Smooth muscle cell (in vitro differentiated cells): ENCODE data around the gene CRKL. TPM values are rescaled to one million over a fixed set of nuclear protein-coding genes. Genes with fewer than 3 reads are reported as not detected.

Experiments used
- DNase-seq: peaks from one replicate; lab custom pipeline; 2025; ENCODE audit not compliant: unreplicated experiment; lab: John Stamatoyannopoulos, UW
- H2AFZ ChIP-seq: fragments of 200-600 bp; sonication (generic); 2 replicates; pipeline ENCODE4 v1.6.0; 2016; ENCODE audit warnings: antibody characterized with exemption, low read depth, mild to moderate bottlenecking
- H3F3A ChIP-seq: fragments of 200-600 bp; sonication (generic); 2 replicates; pipeline ENCODE4 v1.6.0; 2017; ENCODE audit warnings: antibody characterized with exemption, low read depth
- H3K27ac ChIP-seq: fragments of 200-600 bp; sonication (generic); 2 replicates; pipeline ENCODE4 v1.5.1; 2016; ENCODE audit warnings: low read depth, mild to moderate bottlenecking
- H3K27me3 ChIP-seq: fragments of 200-600 bp; sonication (generic); 2 replicates; pipeline ENCODE4 v1.6.1; 2016; ENCODE audit warnings: low read depth, mild to moderate bottlenecking
- H3K36me3 ChIP-seq: fragments of 200-600 bp; sonication (generic); 2 replicates; pipeline ENCODE4 v1.5.1; 2016; ENCODE audit warnings: low read depth
- H3K4me1 ChIP-seq: fragments of 200-600 bp; sonication (generic); 2 replicates; pipeline ENCODE4 v1.5.1; 2016; ENCODE audit warnings: low read depth
- H3K4me2 ChIP-seq: fragments of 200-600 bp; sonication (generic); 2 replicates; pipeline ENCODE4 v1.6.0; 2016; ENCODE audit warnings: mild to moderate bottlenecking
- H3K4me3 ChIP-seq: fragments of 200-600 bp; sonication (generic); 2 replicates; pipeline ENCODE4 v1.5.1; 2016; ENCODE audit warnings: mild to moderate bottlenecking
- H3K79me2 ChIP-seq: fragments of 200-600 bp; sonication (generic); 2 replicates; pipeline ENCODE4 v1.6.0; 2016; ENCODE audit warnings: low read depth, mild to moderate bottlenecking
- H3K9ac ChIP-seq: fragments of 200-600 bp; sonication (generic); 2 replicates; pipeline ENCODE4 v1.6.0; 2016; ENCODE audit warnings: low read depth
- H3K9me3 ChIP-seq: fragments of 200-600 bp; sonication (generic); replicated peaks from 2 replicates; pipeline ENCODE4 v1.5.1; 2016; ENCODE audit warnings: low read depth
- H4K20me1 ChIP-seq: fragments of 200-600 bp; sonication (generic); 2 replicates; pipeline ENCODE4 v1.6.0; 2016; ENCODE audit warnings: low read depth
- WGBS: methylation state at CpG from one replicate; pipeline ENCODE4 v1.1.7; 2016; ENCODE audit warnings: low lambda C conversion rate; 5-methylcytosine and 5-hydroxymethylcytosine counted together
- polyA plus RNA-seq: library from polyadenylated mRNA; unstranded; fragments of >200 nt; fragmentation: Nextera tagmentation; extraction: Ambion mirVana; gene quantifications from 2 replicates; pipeline ENCODE4 v1.2.1, GENCODE V29; 2016
- total RNA-seq: library from RNA; depleted of rRNA; stranded (reverse); fragments of >200 nt; gene quantifications from 2 replicates; pipeline ENCODE4 v1.2.3, GENCODE V29; 2014
- TF ChIP-seq, protein P1 (sequence below): fragments of 200-600 bp; sonication (generic); IDR thresholded peaks from 2 replicates; pipeline ENCODE4 v1.5.1; 2017; ENCODE audit warnings: borderline replicate concordance, mild to moderate bottlenecking, antibody characterized with exemption; ENCODE audit not compliant: insufficient read depth, poor library complexity, severe bottlenecking

Gene CRKL
- total and polyA plus RNA-seq, 2 experiments from 2014 or later = 26.6 to 40.9 TPM

- 79% methylated on average over 8 of the region's 8 CpGs for WGBS
- peak overlapping the region; percentile 73 for H3K27ac ChIP-seq
Measured at GRCh38 chr22:20885017-20885556, 32.1 kb upstream of the CRKL start.

GRCh38 chr22:20885557-20886323 lies 31.5 kb upstream of the CRKL start:
- H3K79me2 ChIP-seq = no peaks in the 10 kb centered on the region
- H3K4me2 ChIP-seq = peak overlapping the region; percentile 68
- WGBS = 9% methylated on average over 10 of the region's 10 CpGs
- H2AFZ ChIP-seq = no peak overlapping the region
- H3K27me3 ChIP-seq = no peaks in the 10 kb centered on the region
- H3K36me3 ChIP-seq = no peaks in the 10 kb centered on the region
- no peaks in the 10 kb centered on the region for H3K9me3 ChIP-seq
- TF ChIP-seq, protein P1, sequence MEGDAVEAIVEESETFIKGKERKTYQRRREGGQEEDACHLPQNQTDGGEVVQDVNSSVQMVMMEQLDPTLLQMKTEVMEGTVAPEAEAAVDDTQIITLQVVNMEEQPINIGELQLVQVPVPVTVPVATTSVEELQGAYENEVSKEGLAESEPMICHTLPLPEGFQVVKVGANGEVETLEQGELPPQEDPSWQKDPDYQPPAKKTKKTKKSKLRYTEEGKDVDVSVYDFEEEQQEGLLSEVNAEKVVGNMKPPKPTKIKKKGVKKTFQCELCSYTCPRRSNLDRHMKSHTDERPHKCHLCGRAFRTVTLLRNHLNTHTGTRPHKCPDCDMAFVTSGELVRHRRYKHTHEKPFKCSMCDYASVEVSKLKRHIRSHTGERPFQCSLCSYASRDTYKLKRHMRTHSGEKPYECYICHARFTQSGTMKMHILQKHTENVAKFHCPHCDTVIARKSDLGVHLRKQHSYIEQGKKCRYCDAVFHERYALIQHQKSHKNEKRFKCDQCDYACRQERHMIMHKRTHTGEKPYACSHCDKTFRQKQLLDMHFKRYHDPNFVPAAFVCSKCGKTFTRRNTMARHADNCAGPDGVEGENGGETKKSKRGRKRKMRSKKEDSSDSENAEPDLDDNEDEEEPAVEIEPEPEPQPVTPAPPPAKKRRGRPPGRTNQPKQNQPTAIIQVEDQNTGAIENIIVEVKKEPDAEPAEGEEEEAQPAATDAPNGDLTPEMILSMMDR = peak; percentile 75
- no peak overlapping the region for H3K9ac ChIP-seq
- DNase-seq = peak; percentile 43
- H3K27ac ChIP-seq = peak overlapping the region; percentile 73
- H3K4me1 ChIP-seq = peaks cover 3% of the 10 kb centered on the region
- H4K20me1 ChIP-seq = peaks cover 5% of the 10 kb centered on the region
- H3K4me3 ChIP-seq = peak overlapping the region; percentile 15
- H3F3A ChIP-seq = peaks cover 9% of the 10 kb centered on the region

More at GRCh38 chr22:20885017-20885556, 32.1 kb upstream of the CRKL start:
- no peak overlapping the region for H3K4me3 ChIP-seq
- H3F3A ChIP-seq = peaks cover 9% of the 10 kb centered on the region
- TF ChIP-seq, protein P1 = no peak
- peak overlapping the region; percentile 68 for H3K4me2 ChIP-seq
- no peaks in the 10 kb centered on the region for H3K27me3 ChIP-seq
- no peaks in the 10 kb centered on the region for H3K79me2 ChIP-seq
- DNase-seq = no peak
- H2AFZ ChIP-seq = no peak overlapping the region
- peaks cover 5% of the 10 kb centered on the region for H4K20me1 ChIP-seq
- no peaks in the 10 kb centered on the region for H3K9me3 ChIP-seq
- H3K4me1 ChIP-seq = peaks cover 3% of the 10 kb centered on the region
- H3K36me3 ChIP-seq = no peaks in the 10 kb centered on the region
- H3K9ac ChIP-seq = no peak overlapping the region

DNA sequence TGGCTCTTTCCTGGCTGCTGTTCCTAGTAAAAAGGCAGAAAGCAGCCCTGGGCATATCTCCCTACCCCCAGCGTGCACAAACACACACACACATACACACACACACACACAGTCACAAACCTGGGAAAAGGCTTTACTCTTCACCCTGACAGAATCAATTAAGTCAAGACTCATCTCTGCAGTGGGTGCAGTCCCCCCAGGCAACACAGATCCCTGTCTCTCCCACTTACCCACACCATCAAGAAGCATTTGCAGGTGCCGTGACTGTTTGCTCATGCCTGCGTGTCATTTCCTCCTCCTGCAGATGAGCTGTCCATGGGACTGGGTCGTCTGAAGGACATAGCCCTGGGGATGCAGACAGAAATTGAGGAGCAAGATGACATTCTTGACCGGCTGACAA lies 29.8 kb upstream of the CRKL start:
- TF ChIP-seq, protein P1 = no peak
- DNase-seq = no peak
- H3K4me3 ChIP-seq = no peak overlapping the region
- H3K9ac ChIP-seq = no peak overlapping the region
- H3K27me3 ChIP-seq = no peaks in the 10 kb centered on the region
- no peak overlapping the region for H2AFZ ChIP-seq
- H3K79me2 ChIP-seq = no peaks in the 10 kb centered on the region
- no peaks in the 10 kb centered on the region for H3K9me3 ChIP-seq
- H3K27ac ChIP-seq = no peak overlapping the region
- no peaks in the 10 kb centered on the region for H3K36me3 ChIP-seq
- peaks cover 9% of the 10 kb centered on the region for H3F3A ChIP-seq
- WGBS = 78% methylated on average over 5 of the region's 5 CpGs
- peaks cover 3% of the 10 kb centered on the region for H3K4me1 ChIP-seq
- H4K20me1 ChIP-seq = peaks cover 5% of the 10 kb centered on the region
- no peak overlapping the region for H3K4me2 ChIP-seq
